Type B pancreatic cell (in vitro differentiated cells): Measurements from ENCODE around the gene TANC2. TPM values are rescaled to one million over a fixed set of nuclear protein-coding genes. Genes with fewer than 3 reads are reported as not detected.

Experiments
- DNase-seq: peaks from one replicate; pipeline ENCODE4 v3.0.0; 2021; ENCODE audit warnings: mixed read lengths; ENCODE audit not compliant: unreplicated experiment; ENCODE audit errors: extremely low spot score
- H3K27ac Mint-ChIP-seq: 2 replicates; pipeline ENCODE4 v1.8.0; 2021; ENCODE audit warnings: mild to moderate bottlenecking, mixed read lengths
- H3K27me3 Mint-ChIP-seq: 2 replicates; pipeline ENCODE4 v1.8.0; 2021; ENCODE audit warnings: mixed read lengths
- H3K36me3 Mint-ChIP-seq: 2 replicates; pipeline ENCODE4 v1.8.0; 2021; ENCODE audit warnings: mixed read lengths
- H3K4me1 Mint-ChIP-seq: one replicate; pipeline ENCODE4 v1.8.0; 2021; ENCODE audit warnings: mixed read lengths; ENCODE audit not compliant: unreplicated experiment
- H3K4me3 Mint-ChIP-seq: 2 replicates; pipeline ENCODE4 v1.8.0; 2021; ENCODE audit warnings: mild to moderate bottlenecking, mixed read lengths
- H3K9me3 Mint-ChIP-seq: 2 replicates; pipeline ENCODE4 v1.8.0; 2021; ENCODE audit warnings: mixed read lengths
- CTCF ChIP-seq: fragments of 200-600 bp; sonication (generic); conservative IDR thresholded peaks from 2 replicates; pipeline ENCODE4 v1.5.0; 2021; ENCODE audit warnings: antibody characterized with exemption, mild to moderate bottlenecking
- microRNA-seq: library from miRNA; unstranded; fragments of <30 nt; microRNA quantifications from one replicate; pipeline ENCODE4, GENCODE V29; 2020
- total RNA-seq: library from RNA; stranded (reverse); gene quantifications from 2 replicates; pipeline ENCODE4 v1.2.1, GENCODE V29; 2021; ENCODE audit warnings: low replicate concordance

TANC2 gene
- total RNA-seq, 1 donor from 2014 or later: 50.6 TPM

DNA sequence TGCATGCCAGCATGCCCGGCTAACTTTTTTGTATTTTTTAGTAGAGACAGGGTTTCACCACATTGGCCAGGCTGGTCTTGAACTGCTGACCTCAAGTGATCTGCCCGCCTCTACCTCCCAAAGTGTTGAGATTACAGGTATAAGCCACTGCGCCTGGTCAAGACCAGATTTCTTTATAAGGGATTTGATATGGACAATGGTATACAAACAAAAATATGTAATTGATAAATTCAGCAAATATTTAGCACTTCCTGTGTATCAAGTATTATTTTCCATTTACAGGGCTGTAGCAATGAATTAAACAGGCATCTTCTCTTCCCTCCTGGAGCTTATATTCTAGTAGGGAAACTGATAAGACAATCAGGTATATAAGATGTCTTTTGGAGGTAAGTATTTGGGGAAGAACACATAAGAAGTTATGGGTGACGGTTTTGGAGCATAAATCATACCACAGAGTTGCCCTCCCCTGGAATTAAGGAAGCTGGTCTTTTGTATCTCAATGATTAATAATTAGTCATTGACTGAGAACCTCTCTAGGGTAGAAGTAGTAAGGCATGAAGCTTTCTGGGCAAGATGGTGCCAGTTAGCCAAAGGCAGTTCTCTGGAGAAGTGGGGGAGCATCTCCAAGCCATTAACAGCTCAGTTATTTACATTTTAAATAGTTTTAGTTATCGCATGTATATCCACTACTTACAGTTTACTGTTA is 35.8 kb downstream of the TANC2 start:
- no peaks in the 10 kb centered on the region for H3K9me3 Mint-ChIP-seq
- H3K4me3 Mint-ChIP-seq: no peak overlapping the region
- no peak for DNase-seq
- H3K27me3 Mint-ChIP-seq: no peaks in the 10 kb centered on the region
- H3K27ac Mint-ChIP-seq: no peak overlapping the region
- no peaks in the 10 kb centered on the region for H3K4me1 Mint-ChIP-seq
- no peaks in the 10 kb centered on the region for H3K36me3 Mint-ChIP-seq
- no peak for TF ChIP-seq CTCF

GRCh38 chr17:63002625-63003024 is 36.6 kb downstream of the TANC2 start:
- no peak for TF ChIP-seq CTCF
- Mint-ChIP-seq H3K36me3 (no peaks in the 10 kb centered on the region), H3K9me3 (no peaks in the 10 kb centered on the region), H3K27ac (no peak overlapping the region), H3K4me1 (no peaks in the 10 kb centered on the region), H3K4me3 (no peak overlapping the region), H3K27me3 (no peaks in the 10 kb centered on the region)
- no peak for DNase-seq

- TF ChIP-seq CTCF: no peak
- peaks cover 13% of the 10 kb centered on the region for H3K36me3 Mint-ChIP-seq
- H3K4me3 Mint-ChIP-seq: no peak overlapping the region
- H3K27ac Mint-ChIP-seq: no peak overlapping the region
- H3K4me1 Mint-ChIP-seq: no peaks in the 10 kb centered on the region
- DNase-seq: no peak
- no peaks in the 10 kb centered on the region for H3K27me3 Mint-ChIP-seq
- no peaks in the 10 kb centered on the region for H3K9me3 Mint-ChIP-seq
Measured at GRCh38 chr17:63015824-63016223, 49.8 kb downstream of the TANC2 start.

Small RNAs within 50 kb of the gene (microRNA-seq; reads per million reads assigned to microRNA genes)
- gene MIR633: not detected

Other genes with a start within 250 kb of the TANC2 start
- gene MARCHF10, start 157.9 kb upstream of the TANC2 start, total RNA-seq: not detected in 2 replicates